HG03108 (cell line): ENCODE results near the gene FOXK1.
"Not testable (repeated sequence)": the region's sequence is repeated elsewhere in the genome, so short reads cannot be mapped to it uniquely, and the experiment has no call there.

Experiments used
- ATAC-seq: cut with Tn5 transposase; IDR thresholded peaks from one replicate; pipeline ENCODE4 v1.9.1; 2021; ENCODE audit warnings: moderate library complexity; ENCODE audit not compliant: unreplicated experiment

FOXK1 gene

DNA sequence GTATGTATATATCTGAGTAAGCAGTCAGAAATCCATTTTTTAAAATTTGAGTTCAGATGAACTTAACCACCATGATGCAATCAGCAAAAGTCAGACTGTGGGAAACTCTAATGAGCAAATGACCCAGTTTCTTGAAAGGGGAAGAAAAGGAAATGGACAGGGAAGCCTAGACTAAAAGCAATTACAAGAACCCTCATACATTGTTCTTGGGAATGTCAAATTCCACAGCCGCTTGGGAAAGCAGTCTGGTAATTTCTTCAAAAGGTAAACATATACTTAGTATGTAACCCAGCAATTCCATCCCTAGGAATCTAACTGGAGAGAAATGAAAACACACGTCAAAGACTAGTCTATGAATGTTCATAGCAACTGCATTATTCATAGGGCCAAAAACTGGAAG is 16.4 kb upstream of the FOXK1 start:
- no peak for ATAC-seq

DNA sequence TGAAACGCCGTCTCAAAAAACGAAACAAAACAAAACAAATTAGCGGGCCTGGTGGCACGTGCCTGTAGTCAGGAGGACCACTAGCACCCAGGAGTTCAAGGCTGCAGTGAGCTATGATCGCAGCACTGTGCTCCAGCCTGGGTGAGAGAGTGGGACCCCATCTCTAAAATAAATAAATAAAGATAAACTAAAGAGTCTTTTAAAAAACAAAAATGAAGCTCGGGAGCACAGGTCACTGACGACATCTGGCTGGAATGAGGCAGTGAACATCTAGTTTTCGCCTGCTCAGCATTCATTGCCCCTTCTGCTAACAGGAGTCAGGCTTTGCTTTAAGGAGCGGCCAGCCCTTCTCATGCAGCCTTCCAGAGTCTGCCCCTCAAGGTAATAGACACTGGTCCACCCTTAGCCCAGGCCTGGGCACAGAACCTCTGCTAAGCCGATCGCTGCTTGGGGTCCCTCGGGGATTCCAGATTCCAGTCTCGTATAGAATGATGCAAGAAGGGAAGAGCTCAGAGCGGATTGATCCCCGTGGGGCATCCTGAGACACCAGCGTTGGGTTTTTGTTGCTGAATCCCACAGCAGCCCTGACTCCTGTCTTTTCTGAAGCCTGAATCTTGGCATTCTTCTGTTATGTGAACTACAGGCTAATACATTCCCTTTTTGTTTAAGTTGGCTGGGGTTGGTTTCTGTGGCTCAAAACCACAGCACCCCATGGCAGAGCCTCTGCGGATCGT is 14.2 kb upstream of the FOXK1 start:
- no peak for ATAC-seq

DNA sequence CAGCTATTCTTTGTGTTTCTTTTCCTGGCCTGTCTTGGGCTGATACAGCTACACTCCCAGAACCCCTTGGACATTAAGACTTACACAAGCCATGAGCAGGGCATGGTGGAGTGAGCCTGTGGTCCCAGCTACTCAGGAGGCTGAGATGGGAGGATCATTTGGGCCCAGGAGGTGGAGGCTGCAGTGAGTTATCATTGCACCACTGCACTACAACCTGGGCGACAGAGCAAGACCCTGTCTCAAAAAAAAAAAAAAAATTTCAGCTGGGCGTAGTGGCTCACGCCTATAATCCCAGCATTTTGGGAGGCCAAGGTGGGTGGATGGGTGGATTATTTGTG is 13.6 kb upstream of the FOXK1 start:
- no peak for ATAC-seq

DNA sequence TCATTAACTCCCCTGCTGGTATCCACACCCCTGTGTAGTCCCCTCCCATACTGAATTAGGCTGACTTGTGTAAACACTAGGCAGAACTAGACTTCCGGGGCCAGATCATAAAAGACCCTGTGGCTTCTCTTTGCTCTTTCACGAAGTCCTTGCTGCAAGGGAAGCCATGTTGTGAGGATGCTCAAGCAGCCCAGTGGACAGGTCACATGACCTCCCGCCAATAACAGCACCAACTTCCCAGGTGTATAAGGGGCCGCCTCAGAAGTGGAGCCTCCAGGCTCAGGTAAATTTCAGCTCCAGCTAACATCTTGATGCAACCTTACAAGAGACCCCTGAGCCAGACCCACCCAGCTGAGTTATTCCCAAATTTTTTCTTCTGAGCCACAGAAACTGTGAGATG is 11.3 kb upstream of the FOXK1 start:
- no peak for ATAC-seq

DNA sequence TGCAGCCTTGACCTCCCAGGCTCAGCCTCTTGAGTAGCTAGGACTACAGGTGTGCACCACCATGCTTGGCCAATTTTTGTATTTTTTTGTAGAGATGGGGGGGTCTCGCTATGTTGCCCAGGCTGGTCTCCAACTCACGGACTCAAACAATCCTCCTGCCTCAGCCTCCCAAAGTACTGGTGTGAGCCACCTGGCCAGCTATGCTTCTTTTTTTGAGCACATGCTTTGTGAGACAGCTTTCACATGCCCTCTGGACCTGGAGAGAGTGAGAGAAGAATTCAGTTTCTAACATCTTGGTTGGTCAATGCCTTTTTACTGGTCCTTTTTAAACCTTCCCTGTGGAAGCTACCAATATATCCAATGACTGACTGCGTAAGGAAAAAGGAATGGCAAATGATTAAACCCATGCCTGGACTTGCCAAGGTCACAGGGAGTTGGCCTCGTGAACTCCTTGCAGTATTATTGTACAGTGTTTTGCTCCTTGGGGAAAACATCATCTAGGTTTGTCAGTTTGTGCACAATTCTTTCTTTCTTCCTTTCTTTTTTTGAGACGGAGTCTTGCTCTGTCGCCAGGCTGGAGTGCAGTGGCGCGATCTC is 6.2 kb upstream of the FOXK1 start:
- ATAC-seq = no peak

DNA sequence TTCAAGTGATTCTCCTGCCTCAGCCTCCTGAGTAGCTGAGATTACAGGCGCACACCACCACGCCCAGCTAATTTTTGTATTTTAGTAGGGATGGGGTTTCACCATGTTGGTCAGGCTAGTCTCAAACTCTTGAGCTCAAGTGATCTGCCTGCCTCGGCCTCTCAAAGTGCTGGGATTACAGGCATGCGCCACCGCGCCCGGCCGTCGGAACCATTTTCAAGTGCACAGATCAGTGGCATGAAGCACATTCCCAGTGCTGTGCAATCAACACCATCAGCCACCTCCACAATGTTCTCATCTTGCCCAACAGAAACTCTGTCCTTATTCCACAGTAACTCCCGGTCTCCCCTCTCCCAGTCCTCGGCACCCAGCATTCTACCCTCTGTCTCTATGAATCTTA is 4.6 kb upstream of the FOXK1 start:
- not testable (repeated sequence) for ATAC-seq

DNA sequence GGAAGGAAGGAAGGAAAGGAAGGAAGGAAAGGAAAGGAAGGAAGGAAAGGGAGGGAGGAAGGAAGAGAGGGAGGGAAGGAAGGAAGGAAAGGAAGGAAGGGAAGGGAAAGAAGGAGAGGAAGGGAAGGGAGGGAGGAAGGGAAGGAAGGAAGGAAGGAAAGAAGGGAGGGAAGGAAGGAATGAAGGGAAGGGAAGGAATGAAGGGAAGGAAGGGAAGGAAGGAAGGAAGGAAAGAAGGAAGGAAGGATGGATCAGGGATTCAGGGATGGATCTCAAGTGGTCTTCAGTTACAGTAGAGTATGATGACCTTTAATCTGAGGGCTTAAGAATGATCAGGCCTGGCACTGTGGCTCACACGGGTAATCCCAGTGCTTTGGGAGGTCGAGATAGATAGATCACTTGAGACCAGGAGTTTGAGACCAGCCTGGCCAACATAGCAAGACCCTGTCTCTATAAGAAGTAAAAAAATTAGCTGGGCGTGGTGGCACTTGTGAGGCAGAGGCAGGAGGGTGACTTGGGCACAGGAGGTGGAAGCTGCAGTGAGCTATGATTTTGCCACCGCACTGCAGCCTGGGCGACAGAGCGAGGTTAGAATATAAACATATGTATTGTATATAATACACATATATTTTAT is 760 bp upstream of the FOXK1 start:
- no peak for ATAC-seq

DNA sequence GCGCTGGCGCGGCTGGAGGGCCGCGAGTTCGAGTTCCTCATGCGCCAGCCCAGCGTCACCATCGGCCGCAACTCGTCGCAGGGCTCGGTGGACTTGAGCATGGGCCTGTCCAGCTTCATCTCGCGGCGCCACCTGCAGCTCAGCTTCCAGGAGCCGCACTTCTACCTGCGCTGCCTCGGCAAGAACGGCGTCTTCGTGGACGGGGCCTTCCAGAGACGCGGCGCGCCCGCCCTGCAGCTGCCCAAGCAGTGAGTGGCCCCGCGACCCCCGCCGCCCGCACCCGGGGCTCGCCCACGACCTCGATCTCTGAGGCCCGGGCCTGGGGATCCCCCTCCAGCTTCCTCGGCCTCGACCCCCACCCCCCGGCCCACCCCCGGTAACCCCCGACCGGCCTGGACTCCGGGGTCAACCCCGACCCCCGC is 537 bp downstream of the FOXK1 start:
- peak; percentile 22 for ATAC-seq

DNA sequence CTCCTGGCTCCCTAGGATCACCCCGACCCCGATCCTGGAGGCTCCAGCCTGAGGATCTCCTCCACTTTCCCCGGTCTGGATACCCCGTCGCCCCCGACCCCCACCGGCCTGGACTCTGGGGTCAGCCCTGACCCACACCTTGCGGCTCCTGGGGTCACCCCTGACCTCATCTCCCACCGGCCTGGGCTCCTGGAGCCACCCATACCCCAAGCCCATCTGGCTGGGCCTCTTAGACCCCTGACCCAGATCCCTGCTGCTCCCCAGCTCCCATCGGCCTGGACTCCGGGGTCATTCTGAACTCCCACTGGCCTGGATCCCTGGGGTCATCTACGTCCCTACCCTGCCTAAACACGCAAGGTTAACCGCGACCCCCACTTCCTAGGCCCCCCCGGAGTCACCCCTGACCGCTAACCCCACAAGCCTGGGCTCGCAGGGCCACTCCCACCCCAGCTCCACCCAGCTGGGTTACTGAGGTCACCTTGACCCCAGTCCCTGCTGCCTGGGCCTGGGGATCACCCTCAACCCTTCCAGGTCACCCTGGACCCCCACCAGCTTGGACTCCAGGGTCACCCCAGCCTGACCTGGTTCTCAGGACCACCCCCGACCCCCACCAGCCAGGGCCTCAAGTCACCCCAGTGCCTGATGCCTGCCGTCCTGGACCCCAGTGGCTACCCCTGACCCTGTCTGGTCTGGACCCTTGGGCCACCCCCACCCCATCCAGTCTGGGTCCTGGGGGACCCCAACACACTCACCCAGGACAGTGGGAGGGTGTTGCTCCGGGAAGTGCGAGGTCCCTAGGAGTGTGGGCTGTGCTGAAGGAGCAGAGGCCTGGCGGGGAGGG is 1.2 kb downstream of the FOXK1 start:
- no peak for ATAC-seq

DNA sequence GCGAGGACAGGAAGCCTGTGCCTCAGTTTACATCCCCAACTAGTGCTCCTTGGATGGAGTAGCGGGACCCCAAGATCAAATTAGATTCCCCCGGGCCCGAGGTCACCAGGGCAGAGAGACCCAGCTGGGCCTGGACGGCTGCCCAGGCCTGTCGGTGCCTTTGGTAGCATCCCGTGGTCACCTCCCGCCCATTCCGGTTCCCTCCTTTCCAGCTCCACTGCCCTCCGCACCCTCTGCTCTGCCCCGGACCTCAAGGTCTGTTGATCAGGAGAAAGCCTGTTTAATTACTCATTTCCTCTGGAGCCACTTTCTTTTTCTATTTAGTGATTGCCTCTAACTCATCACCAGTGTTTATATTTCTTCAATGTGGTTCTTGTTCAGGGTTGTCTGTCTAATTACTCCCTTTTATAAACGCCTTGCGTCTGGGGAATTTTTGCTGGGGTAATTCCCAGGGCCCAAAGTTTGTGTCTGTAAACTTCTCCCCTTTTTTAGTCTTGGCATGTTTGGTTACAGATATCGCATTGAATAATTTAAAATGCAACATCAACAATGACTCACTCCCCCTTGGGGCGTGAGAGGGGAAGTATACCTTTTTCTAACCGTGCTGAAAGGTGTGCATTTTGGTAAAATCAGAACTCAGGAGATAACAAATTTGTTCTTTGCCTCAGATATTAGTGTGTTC is 1.9 kb downstream of the FOXK1 start:
- ATAC-seq = no peak

DNA sequence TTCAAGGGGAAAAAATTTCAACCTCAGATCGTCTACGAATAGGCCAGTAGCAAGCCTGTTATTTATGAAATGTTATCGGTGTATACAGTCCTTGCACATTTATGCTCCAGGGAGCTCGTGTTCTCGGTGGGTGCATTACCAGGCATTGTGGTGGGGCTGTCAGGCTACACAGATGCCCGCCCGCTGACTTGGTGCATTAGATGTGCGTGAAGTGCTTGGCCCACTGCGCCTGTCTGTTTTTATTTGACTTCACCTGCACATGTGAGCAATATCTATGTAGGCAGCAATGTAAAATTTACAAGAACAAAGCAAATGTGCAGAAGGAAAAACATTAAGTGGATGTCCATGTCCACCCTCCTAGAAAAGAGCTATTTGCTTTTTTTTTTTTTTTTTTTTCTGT is 2.8 kb downstream of the FOXK1 start:
- ATAC-seq = no peak

DNA sequence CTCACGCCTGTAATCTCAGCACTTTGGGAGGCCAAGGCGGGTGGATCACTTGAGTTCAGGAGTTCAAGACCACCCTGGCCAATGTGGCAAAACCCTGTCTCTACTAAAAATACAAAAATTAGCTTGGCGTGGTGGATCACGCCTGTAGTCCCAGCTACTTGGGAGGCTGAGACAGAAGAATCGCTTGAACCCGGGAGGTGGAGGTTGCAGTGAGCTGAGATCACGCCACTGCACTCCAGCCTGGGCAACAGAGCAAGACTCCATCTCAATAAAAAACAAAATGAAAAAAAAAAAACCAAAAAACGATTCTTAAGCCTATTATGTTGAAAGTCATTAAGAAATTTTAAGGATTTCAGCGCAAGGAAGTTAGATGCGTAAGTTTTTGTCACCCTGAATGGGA is 3.6 kb downstream of the FOXK1 start:
- ATAC-seq = not testable (repeated sequence)

DNA sequence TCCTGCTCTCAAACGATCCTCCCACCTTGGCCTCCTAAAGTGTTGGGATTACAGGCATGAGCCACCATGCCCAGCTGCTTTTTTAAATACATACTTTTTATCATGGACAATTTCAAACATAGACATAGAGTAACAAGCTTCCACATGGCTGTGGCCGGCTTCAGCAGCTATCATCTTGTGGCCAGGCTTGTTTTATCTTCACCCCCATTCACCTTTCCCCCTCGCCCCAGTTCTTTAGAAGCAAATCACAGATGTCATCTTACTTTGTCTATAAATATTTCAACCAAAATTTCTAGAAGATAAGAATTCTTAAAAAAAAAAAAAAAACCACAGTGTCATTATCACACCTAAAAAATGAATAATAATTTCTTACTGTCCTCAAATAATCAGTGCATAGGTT is 5.9 kb downstream of the FOXK1 start:
- ATAC-seq = no peak

DNA sequence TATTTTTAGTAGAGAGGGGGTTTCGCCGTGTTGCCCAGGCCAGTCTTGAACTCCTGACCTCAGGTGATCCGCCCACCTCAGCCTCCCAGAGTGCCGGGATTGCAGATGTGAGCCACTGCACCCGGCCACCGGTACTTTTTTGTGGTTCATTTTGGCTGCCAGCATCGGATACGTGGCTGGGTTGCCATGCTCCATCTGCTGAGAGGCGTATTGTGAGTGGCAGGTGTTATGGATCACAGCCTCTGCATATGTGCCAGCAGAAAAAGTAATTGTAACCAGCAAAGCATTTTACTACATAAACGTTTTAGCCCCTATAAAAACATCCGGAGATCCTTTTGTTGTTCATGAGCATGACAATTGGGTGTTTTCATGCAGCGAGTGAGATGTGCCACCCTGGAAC is 7.1 kb downstream of the FOXK1 start:
- ATAC-seq = no peak

DNA sequence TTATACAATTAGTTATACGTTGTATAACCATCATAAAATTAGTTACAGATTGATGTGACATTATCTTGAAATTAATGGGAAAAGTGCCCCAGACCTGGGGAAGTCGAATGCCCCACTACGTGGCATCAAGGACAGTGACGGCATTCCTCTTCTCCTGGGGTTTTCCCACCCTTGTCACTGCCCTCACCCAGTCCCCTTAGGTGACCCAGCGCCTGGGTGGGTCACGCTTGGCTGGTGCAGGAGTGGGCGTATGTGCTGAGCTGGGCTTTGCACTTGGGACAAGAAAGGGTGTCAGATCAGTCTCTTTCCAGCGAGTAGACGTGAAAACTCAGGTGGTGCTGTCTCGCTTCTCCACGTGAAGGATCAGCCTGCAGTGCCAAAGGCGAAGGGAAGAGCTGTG is 7.6 kb downstream of the FOXK1 start:
- no peak for ATAC-seq

DNA sequence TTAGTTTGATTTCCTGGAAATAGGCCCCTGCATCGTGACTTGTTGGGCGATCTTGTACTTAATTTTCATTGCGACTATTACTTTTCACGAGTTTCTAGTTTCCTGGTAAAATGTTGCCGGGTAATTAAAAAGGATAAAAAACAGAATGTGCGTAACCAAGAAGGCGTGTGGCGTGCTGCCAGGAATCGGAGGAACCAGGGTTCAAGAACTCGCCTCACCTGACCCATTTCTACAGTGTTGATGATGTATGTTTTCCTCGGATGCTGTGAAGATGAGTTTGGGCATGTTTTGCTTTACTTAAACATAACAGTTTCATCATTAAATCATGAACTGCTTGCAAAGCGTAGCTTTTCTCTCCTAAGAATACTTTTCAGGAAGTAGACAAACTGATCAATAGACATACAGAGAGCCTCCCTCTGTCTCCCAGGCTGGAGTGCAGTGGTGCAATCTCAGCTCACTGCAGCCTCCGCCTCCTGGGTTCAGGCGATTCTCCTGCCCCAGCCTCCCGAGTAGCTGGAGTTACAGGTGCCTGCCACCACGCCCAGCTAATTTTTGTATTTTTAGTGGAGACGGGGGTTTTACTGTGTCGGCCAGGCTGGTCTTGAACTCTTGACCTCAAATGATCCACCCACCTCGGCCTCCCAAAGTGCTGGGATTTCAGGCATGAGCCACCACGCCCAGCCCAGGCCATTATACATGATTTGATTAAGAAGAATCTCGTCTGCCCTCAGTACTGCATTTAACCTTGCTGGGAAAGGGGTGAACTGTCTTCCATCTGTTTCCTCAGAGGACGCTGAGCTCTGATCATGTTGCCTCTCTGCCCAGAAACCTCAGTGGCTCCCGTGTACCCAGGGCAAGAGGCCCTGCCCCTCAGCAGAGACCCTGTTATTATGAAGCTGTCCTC is 9.1 kb downstream of the FOXK1 start:
- no peak for ATAC-seq

DNA sequence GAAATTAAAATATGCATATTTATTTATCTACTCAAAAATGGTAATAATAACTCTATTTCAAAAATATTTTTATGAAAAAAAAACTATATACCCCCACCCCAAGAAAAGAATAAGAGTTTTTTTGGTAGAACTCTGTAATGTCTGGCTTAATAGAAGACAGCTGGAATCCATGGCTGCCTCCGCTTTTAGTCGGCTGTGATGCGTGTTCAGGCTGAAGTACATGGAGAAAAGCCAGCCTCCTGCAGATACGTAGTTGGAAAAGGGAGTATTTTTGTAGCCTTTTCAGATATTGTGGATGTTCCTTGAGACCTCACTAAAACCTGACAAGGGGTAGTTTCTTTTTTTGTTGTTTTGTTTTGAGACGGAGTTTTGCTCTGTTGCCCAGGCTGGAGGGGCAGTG is 10.0 kb downstream of the FOXK1 start:
- no peak for ATAC-seq

DNA sequence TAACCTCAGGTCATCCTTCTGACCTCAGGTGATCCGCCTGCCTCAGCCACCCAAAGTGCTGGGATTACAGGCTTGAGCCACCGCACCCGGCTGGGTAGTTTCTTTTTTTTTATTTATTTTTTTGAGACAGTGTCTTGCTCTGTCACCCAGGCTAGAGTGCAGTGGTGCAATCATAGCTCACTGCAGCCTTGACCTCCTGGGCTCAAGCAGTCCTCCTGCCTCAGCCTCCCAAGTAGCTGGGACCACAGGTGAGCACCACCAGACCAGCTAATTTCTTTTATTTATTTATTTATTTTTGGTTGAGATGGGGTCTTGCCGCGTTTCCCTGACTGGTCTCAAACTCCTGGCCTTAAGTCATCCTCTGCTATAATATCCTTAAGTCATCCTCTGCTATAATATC is 10.5 kb downstream of the FOXK1 start:
- ATAC-seq = not testable (repeated sequence)

DNA sequence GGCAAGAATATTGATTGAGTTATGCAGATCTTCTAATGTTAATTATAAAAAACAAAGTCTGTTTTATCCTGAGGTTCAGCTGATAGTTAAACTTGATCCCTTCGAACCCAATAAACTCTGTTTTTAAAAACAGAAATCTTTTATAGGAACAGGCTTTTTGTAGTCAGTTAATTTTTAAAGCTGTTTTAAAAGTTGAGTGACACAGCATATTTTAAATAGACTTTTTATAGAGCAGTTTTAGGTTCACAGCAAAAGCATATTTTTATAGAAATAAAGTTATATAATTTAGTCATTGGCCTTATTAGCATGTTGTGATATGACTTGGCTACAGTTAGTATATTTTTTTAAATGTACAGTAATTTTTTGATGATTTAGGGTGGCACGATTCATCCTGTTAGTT is 11.1 kb downstream of the FOXK1 start:
- ATAC-seq = no peak

DNA sequence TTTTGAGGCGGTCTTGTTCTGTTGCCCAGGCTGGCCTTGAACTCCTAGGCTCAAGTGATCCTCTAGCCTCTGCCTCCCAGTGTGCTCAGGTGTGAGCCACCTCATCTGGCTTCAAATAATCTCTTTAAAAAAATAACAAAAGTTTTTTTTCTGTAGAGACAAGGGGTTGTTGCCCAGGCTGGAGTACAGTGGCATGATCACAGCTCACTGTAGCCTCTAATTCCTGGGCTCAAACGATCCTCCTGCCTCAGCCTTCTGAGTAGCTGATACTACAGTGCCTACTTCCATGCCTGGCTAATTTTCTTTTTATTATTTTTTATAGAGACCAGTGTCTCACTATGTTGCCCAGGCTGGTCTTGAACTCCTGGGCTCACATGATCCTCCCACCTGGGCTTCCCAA is 11.7 kb downstream of the FOXK1 start:
- no peak for ATAC-seq
